Hematopoietic multipotent progenitor cell treated with erythropoietin and hydrocortisone succinate and interleukin-3 and kit ligand, for 6 days (in vitro differentiated cells): ENCODE results near the gene VENTX.
"Not testable (repeated sequence)": the region's sequence is repeated elsewhere in the genome, so short reads cannot be mapped to it uniquely, and the experiment has no call there.

Source experiments
- DNase-seq: peaks from one replicate; pipeline ENCODE4 v3.0.0-alpha.2; 2015

The VENTX gene

GRCh38 chr10:133258818-133259601 lies 21.4 kb downstream of the VENTX start:
- DNase-seq, result peak; percentile 89

DNA sequence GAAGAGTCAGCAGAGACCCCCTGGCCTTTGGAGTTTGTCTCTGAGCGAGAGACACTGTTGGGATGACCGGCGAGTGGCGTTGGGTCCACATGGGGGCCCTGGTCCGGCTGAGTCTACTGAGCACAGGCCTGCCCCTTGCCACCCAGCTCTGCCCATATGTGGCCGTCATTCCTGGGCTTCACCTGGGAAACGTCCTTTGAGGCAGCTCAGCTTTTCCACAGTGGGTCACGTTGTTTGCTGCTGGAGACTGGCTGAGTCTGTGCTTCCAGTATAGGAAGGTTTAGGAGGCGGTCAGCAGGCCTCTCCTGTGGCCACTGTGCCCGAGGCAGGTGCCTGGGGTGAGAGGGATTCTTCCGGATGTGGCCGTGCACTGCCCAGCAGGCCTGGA lies 21.9 kb downstream of the VENTX start:
- no peak for DNase-seq

GRCh38 chr10:133260895-133261725 lies 23.5 kb downstream of the VENTX start:
- peak; percentile 80 for DNase-seq

- DNase-seq, result peak; percentile 93
These were observed 24.2 kb downstream of the VENTX start for GRCh38 chr10:133261726-133262325.

- DNase-seq, result no peak
These were observed 25.0 kb downstream of the VENTX start for GRCh38 chr10:133262696-133263095.

DNA sequence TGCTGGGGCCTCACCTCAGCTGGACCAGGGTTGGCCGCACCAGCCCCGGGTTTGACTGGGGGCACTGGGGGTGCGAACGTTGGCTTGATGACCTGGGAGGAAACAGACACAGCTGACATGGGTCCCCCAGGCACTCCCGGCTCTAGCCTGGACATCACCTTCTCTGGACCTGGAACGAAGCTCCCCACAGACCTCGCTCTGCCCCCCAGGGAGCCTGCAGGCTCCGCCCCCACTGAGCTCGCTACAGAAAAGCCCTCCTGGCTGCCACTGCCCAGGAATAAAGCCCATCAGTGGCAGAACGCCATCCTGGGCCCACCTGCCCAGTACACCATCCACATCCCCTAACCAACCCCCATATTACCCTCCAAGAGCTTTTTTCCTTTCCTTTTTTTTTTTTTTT lies 26.0 kb downstream of the VENTX start:
- DNase-seq, result no peak

DNA sequence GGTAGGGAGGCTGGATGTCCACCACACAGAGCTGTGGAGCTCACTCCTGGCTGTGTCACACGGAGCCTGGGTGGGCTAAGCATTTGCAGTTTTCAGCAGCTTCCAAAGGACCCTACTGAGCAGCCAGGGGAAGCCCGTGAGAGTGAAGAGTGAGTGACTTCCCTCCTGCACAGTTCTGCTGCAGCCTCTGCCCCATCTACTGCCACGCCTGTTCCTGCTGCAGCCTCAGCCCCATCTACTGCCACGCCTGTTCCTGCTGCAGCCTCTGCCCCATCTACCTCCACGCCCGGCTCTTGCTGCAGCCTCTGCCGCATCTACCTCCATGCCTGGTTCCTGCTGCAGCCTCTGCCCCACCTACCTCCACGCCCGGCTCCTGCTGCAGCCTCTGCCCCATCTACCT lies 26.8 kb downstream of the VENTX start:
- DNase-seq, result no peak

GRCh38 chr10:133265052-133265451 lies 27.4 kb downstream of the VENTX start:
- not testable (repeated sequence) for DNase-seq

- DNase-seq, result no peak
These were observed 28.6 kb downstream of the VENTX start for GRCh38 chr10:133266056-133266795.

GRCh38 chr10:133267293-133267692 lies 29.6 kb downstream of the VENTX start:
- no peak for DNase-seq

DNA sequence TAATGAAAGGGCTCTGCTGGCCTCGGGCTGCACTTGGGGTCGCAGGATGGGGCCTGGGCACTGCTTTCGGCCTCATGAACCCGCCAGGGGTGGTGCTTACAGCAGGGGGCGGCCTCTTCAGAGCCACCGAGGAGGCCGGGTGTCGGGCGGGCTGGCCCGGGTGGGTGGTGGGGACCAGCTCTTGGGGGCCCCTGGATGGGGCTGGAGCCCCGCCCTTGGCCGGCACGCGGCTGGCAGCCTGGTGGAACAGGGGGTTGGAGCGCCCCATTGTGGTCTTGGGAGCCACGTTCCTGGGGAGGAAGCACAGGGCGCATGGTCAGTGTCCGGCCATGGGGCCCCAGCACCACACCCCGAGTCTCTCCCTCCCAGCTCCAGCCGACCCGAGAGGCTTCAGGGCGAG lies 30.2 kb downstream of the VENTX start:
- DNase-seq, result no peak

DNA sequence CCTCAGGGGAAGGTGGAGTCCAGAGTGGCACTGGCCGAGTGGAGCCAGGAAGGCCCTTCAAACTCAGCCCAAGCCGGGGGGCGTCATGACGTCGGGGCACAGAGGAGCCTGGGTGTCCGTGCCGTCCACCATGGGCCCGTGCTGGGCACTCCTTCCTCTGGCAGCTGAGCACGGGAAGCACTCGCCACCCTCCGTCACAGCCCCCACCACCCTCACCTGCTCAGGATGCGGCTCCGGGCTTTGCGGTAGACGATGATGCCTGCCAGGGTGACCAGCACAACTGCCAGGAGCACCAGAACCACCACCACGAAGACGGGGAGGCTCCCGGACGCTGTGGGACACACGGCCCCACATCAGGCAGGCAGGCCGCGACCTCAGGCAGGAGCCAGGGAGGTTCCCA lies 30.9 kb downstream of the VENTX start:
- no peak for DNase-seq

DNA sequence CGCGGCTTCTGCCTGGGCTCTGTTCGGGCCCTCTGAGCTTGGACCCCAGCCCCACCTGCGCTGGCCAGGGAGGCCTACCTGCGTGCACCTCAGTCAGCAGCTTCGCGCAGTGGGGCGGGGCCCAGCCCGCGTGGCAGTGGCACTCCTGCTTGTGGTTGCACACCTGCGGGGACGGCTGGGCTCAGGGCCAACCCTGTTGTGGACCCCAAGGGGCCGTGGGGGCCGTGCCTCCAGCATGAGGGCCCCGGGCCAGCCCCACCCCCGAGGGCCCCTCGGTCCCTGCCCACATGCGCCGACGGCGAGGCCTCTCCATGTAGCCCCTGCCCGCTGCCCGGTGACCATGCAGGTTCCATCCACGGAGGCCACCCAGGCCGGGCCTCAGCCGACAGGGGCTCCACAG lies 31.7 kb downstream of the VENTX start:
- no peak for DNase-seq

DNA sequence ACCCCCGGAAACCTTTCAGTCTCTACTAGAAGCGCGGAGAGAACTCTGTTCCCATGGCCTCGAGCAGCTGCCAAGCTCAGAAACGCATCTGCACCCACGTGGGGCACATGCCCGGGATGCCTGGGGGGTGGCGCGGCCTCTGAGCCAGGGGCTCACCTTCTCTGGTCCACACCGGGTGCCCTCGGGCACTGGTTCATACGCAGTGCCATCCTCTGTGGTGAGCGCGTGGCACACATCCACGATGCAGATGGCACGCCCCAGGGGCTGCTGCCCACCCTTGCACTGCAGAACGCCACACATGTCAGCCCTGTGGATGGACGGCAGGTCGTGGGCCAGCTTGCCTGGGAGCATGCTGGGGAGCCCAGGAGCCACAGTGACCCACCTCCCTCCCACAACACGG lies 32.5 kb downstream of the VENTX start:
- no peak for DNase-seq

DNA sequence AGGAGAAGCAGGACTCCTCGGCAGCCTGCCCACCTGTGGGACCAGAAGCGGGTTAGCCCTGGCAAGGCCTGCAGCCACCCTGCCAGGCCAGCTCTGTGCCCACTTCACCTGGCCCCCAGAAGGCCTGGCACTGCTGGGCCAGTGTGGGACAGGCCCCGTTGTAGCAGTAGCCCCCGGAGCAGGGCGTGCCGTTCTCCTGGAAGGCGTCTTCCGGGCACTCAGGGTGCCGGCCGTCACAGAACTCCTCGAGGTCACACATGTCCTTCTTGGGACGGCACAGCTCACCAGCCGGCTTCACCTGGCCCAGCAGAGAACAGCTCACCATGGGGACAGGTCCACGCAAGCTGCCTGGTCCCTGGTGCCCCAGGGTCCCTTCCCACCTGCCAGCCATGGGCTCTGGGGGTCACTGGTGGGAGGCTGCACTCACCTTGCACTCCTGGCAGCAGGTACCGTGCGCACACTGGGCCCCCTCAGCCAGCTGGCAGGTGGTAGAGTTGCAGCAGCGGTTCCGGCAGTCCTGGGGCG lies 33.2 kb downstream of the VENTX start:
- DNase-seq, result no peak

GRCh38 chr10:133271521-133272300 lies 34.1 kb downstream of the VENTX start:
- no peak for DNase-seq

DNA sequence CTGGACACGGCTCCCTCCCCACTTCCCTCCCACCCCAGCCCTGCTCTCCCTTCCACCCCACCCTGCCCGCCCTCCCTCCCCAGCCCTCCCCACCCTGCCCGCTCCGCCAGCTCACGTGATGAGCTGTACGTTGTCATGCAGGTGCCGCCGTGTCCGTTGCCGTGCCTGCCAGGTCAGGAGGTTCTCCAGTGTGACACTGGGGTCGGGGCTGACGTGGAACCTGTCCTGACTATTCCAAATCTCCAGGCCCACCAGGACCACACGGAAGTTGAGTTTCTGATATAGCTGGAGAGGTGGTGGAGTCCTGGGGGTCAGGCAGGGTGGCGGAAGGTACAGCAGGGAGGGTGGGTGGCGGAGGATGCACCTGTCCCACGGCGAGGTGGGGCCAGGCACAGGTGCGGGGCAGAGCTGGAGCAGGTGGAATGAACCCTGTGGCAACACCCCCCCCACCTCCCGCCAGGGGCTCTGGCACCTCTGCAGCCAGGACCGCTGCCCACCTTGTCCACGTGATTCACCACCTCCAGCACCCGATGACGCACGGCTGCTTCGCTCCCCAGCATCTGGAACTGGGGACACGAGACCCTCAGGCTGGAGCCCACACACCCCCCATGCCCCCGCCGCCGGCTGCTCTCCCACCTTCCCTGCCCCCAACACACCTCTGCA lies 34.8 kb downstream of the VENTX start:
- DNase-seq, result no peak

GRCh38 chr10:133272964-133273420 lies 35.3 kb downstream of the VENTX start:
- DNase-seq, result no peak

DNA sequence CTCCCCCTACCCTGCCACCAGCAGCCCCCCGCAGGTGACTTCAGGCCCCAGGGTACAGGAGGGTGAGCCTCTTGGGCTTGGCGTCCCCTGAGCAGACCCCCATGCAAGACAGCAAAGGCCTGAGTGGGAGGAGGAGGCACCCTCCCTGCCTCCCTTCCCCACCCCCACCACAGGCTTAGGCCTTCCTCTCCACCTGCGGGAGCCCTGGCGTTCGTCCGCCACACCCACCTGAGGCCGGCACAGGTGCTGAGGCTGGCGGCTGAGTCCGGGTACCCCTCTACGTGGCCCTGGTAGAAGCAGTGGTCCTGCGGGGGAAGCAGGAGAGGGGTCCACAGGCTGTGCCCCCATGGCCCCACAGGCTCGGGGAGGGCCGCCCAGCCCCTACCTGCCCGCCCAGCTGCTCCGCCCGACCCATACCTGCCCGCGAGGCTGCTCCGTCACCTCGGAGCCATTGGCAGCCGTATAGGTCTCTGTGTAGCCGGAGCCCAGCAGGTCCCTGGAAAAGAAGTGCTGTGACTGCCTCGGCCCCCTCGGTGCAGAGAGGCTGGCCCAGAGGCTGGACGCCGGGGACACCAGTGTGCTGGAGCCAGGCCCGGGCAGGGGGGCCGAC lies 36.0 kb downstream of the VENTX start:
- no peak for DNase-seq

DNA sequence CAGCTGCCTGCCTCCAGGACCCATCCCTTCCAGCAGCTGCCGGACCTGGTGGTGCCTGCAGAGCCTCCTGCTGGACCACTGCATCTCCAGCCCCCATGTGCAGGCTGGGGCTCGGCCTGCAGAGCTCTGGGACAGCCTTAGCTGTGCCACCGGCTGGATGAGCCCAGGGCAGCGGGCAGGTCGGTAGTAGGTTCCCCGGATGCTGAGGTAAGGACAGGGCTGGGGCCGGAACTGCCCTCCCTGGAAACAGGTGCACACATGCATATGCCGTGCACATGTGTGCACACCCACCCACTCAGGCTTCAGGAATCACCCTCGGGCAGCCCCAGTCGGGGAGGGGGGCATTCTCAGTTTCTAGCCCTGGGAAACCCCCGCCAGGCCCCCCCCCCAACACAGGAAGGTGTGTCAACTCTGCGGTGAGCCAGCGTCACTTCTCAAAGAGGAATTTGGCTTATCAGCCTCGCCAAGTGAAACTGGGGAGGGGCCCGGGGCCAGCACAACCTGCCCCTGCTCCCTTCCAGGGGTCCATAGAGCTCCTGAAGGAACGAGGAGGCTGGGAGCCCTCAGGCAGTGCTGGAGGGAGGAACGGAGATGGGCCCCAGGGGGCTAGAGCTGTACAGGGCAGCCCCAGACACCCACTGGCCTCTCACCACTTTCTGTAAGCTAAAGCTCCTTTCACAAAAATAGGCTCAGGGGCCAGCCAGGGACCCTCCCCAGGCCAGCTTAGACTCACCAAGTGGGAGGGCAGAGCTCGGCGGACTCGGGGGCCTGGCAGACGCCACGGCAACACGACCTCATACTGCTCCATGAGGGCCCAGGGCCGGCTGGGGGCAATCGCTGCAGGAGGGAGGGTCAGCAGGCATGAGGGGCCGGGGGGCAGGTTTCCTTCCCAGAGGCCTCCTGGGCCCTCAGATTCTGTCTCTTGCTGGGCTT lies 37.4 kb downstream of the VENTX start:
- peak; percentile 87 for DNase-seq
